Upper lobe of left lung (tissue), 6 donors: ENCODE data around the gene PHKG1. TPM values are rescaled to one million over a fixed set of nuclear protein-coding genes. Genes with fewer than 3 reads are reported as not detected.
"Not testable (repeated sequence)": the region's sequence is repeated elsewhere in the genome, so short reads cannot be mapped to it uniquely, and the experiment has no call there.

Experiments used
- ATAC-seq, 2 donors: fragments of 200-7000 bp; cut with Tn5 transposase; one replicate each; pipeline ENCODE4 v1.9.1; 2022; ENCODE audit warnings: mild to moderate bottlenecking in 2 of 2, moderate library complexity in 2 of 2; ENCODE audit not compliant: low FRiP score in 2 of 2
- DNase-seq, 2 donors: peaks; one replicate each; pipeline ENCODE4 v3.0.0-alpha.2; 2019 to 2020
- H3K27ac ChIP-seq, 4 donors: fragments of 200-600 bp; sonication (generic); one replicate each; pipeline ENCODE4 v1.5.1; 2016 to 2019
- H3K27me3 ChIP-seq, 4 donors: fragments of 200-600 bp; sonication (generic); one replicate each; pipeline ENCODE4 v1.5.1; 2017 to 2019
- H3K36me3 ChIP-seq, 4 donors: fragments of 200-600 bp; sonication (generic); one replicate each; pipeline ENCODE4 v1.5.1; 2016 to 2019
- H3K4me1 ChIP-seq, 4 donors: fragments of 200-600 bp; sonication (generic); one replicate each; pipeline ENCODE4 v1.5.1; 2018 to 2019
- H3K4me3 ChIP-seq, 4 donors: fragments of 200-600 bp; sonication (generic); one replicate each; pipeline ENCODE4 v1.5.1; 2017 to 2019; ENCODE audit warnings: mild to moderate bottlenecking in 2 of 4, moderate library complexity in 1 of 4
- H3K9me3 ChIP-seq, 4 donors: fragments of 200-600 bp; sonication (generic); one replicate each; pipeline ENCODE4 v1.5.1; 2018 to 2019
- CTCF ChIP-seq, 6 experiments: fragments of 450-650 bp in 4 of 6; fragments of 200-600 bp in 2 of 6; sonication (generic) in 2 of 6; IDR thresholded peaks; one replicate each; pipeline ENCODE4 v1.5.1; 2016 to 2019; ENCODE audit warnings: antibody characterized with exemption in 6 of 6
- EP300 ChIP-seq, 4 donors: sonication (generic); formaldehyde crosslinking; IDR thresholded peaks; one replicate each; pipeline ENCODE4 v1.5.1; 2017; ENCODE audit warnings: antibody characterized with exemption in 4 of 4, control low read depth in 2 of 4
- POLR2A ChIP-seq, 4 donors: fragments of 450-650 bp; IDR thresholded peaks; one replicate each; pipeline ENCODE4 v1.5.1; 2016 to 2017; ENCODE audit warnings: antibody characterized with exemption in 4 of 4, mild to moderate bottlenecking in 2 of 4
- POLR2AphosphoS5 ChIP-seq, 2 donors: sonication (generic); formaldehyde crosslinking; IDR thresholded peaks; one replicate each; pipeline ENCODE4 v1.5.1; 2017; ENCODE audit warnings: antibody characterized with exemption in 2 of 2
- WGBS, 2 donors: methylation state at CpG; one replicate each; pipeline ENCODE4 v1.1.5; 2017 to 2018; 5-methylcytosine and 5-hydroxymethylcytosine counted together
- total RNA-seq, 6 donors: library from RNA; depleted of rRNA in 4 of 6; stranded (reverse); fragments of >200 nt in 4 of 6; gene quantifications; one replicate each; pipeline versions ENCODE4 v1.1.0 to v1.2.1, GENCODE V29; 2016 to 2021
- donor health status: DM: no; HTN: no; CAD: no; lungs with moderate emphysema.
- donor health status: DM: no; HTN: yes; CAD: no; lungs with severe emphysema.

PHKG1 gene
- total RNA-seq, 6 donors from 2014 or later: 0.30 to 2.4 (median 0.60) TPM; not detected in 1

- ATAC-seq: peak in 1 of 2 donors; percentile 89
- Histone ChIP-seq H3K27me3 (no peaks in the 10 kb centered on the region), H3K4me1 (peaks cover 5 to 7% (median 6%) of the 10 kb centered on the region in 4 donors), H3K36me3 (peaks cover 22 to 46% (median 37%) of the 10 kb centered on the region in 4 donors), H3K27ac (no peak overlapping the region), H3K4me3 (no peak overlapping the region), H3K9me3 (no peaks in the 10 kb centered on the region)
- TF ChIP-seq EP300 (IDR thresholded peaks at IDR 0.05): no peak
- TF ChIP-seq CTCF (IDR thresholded peaks at IDR 0.05): no peak
- no peak for TF ChIP-seq POLR2AphosphoS5 (IDR thresholded peaks at IDR 0.05)
- TF ChIP-seq POLR2A (IDR thresholded peaks at IDR 0.05): no peak
- no peak for DNase-seq
- 68 to 84% methylated on average over 5 of the region's 5 CpGs for WGBS, 2 donors
These were observed 4.9 kb upstream of the PHKG1 start for GRCh38 chr7:56097700-56098099.

- not testable (repeated sequence) for DNase-seq, H3K36me3 ChIP-seq, ATAC-seq, H3K27me3 ChIP-seq, H3K9me3 ChIP-seq, H3K4me3 ChIP-seq
- 48 to 63% methylated on average over 5 to 6 of the region's 6 CpGs for WGBS, 2 donors
- Histone ChIP-seq H3K27ac (peak overlapping the region in 2 of 4 donors; percentile 9 to 17), H3K4me1 (peaks cover 9 to 12% (median 10%) of the 10 kb centered on the region in 4 donors)
These were observed 364 bp downstream of the PHKG1 start for GRCh38 chr7:56092388-56092787.

GRCh38 chr7:56091591-56091990, 1.2 kb downstream of the PHKG1 start:
- Histone ChIP-seq H3K36me3 (peaks cover 0 to 6% (median 2%) of the 10 kb centered on the region in 4 donors), H3K27ac (peak overlapping the region in 1 of 4 donors; percentile 17), H3K27me3 (no peaks in the 10 kb centered on the region), H3K9me3 (no peaks in the 10 kb centered on the region), H3K4me1 (peaks cover 9 to 12% (median 10%) of the 10 kb centered on the region in 4 donors), H3K4me3 (no peak overlapping the region)
- WGBS, 2 donors: 61% methylated on average over 3 of the region's 3 CpGs; no CpG with 5 or more reads in 1 of the 2 donors
- DNase-seq (no peak), ATAC-seq (peak in 1 of 2 donors; percentile 4)
- no peak for TF ChIP-seq EP300 (IDR thresholded peaks at IDR 0.05)
- no peak for TF ChIP-seq POLR2A (IDR thresholded peaks at IDR 0.05)
- no peak for TF ChIP-seq POLR2AphosphoS5 (IDR thresholded peaks at IDR 0.05)
- no peak for TF ChIP-seq CTCF (IDR thresholded peaks at IDR 0.05)

GRCh38 chr7:56087445-56087844, 5.3 kb downstream of the PHKG1 start:
- H3K36me3 ChIP-seq: peaks cover 0 to 8% (median 2%) of the 10 kb centered on the region in 4 donors
- no peak overlapping the region for H3K4me3 ChIP-seq
- DNase-seq: peak in 1 of 2 donors; percentile 67
- no peaks in the 10 kb centered on the region for H3K27me3 ChIP-seq
- peaks cover under 1 to 4% (median 2%) of the 10 kb centered on the region in 4 donors for H3K4me1 ChIP-seq
- no peak overlapping the region for H3K27ac ChIP-seq
- no peak for TF ChIP-seq CTCF (IDR thresholded peaks at IDR 0.05)
- no peak for TF ChIP-seq EP300 (IDR thresholded peaks at IDR 0.05)
- TF ChIP-seq POLR2A (IDR thresholded peaks at IDR 0.05): no peak
- no peak for TF ChIP-seq POLR2AphosphoS5 (IDR thresholded peaks at IDR 0.05)
- WGBS, 2 donors: 90 to 97% methylated on average over 5 to 16 of the region's 16 CpGs
- ATAC-seq: no peak
- H3K9me3 ChIP-seq: no peaks in the 10 kb centered on the region

- H3K36me3 ChIP-seq: peaks cover 0 to 13% (median 3%) of the 10 kb centered on the region in 4 donors
- H3K4me3 ChIP-seq: no peak overlapping the region
- no peaks in the 10 kb centered on the region for H3K9me3 ChIP-seq
- no peak for ATAC-seq
- no peak overlapping the region for H3K27ac ChIP-seq
- no peak for TF ChIP-seq POLR2AphosphoS5 (IDR thresholded peaks at IDR 0.05)
- no peak for TF ChIP-seq EP300 (IDR thresholded peaks at IDR 0.05)
- TF ChIP-seq CTCF (IDR thresholded peaks at IDR 0.05): no peak
- no peak for TF ChIP-seq POLR2A (IDR thresholded peaks at IDR 0.05)
- no peak for DNase-seq
- WGBS, 2 donors: 92 to 94% methylated on average over 7 of the region's 7 CpGs
- peaks cover 0 to 3% (median 0%) of the 10 kb centered on the region in 4 donors for H3K4me1 ChIP-seq
- H3K27me3 ChIP-seq: no peaks in the 10 kb centered on the region
These were observed 6.0 kb downstream of the PHKG1 start for GRCh38 chr7:56086761-56087160.
